Activated CD8-positive, alpha-beta memory T cell treated with anti-CD3 and anti-CD28 coated beads for 36 hours (primary cell): ENCODE results near the gene TTC7B. TPM values are rescaled to one million over a fixed set of nuclear protein-coding genes. Genes with fewer than 3 reads are reported as not detected.

Source experiments
- CTCF ChIA-PET: fragments of 350-600 bp; sonication (Branson Sonifier 250); formaldehyde crosslinking; loops from one replicate; lab custom pipeline; 2021; ENCODE audit warnings: antibody characterized with exemption; lab: Charles Lee
- POLR2A ChIA-PET: fragments of 350-600 bp; sonication (Branson Sonifier 250); formaldehyde crosslinking; loops from one replicate; lab custom pipeline; 2021; ENCODE audit warnings: antibody characterized with exemption; lab: Charles Lee
- total RNA-seq, 2 experiments: library from RNA; stranded (reverse); gene quantifications; one replicate each; pipeline ENCODE4 v1.2.3, GENCODE V29; 2021

TTC7B gene
- total RNA-seq, 2 experiments from 2014 or later: 7.0 to 8.5 TPM

- ChIA-PET POLR2A (no interaction called here), CTCF (no interaction called here)
Measured at GRCh38 chr14:90506748-90507147, 309.5 kb downstream of the TTC7B start.

GRCh38 chr14:90505531-90505930, 310.7 kb downstream of the TTC7B start:
- CTCF ChIA-PET: no interaction called here
- POLR2A ChIA-PET: no interaction called here

- CTCF ChIA-PET: no interaction called here
- POLR2A ChIA-PET: no interaction called here
Measured at GRCh38 chr14:90504643-90505042, 311.6 kb downstream of the TTC7B start.

GRCh38 chr14:90503582-90503981, 312.6 kb downstream of the TTC7B start:
- CTCF ChIA-PET: no interaction called here
- POLR2A ChIA-PET: no interaction called here

- ChIA-PET CTCF (no interaction called here), POLR2A (no interaction called here)
Measured at GRCh38 chr14:90502760-90503159, 313.5 kb downstream of the TTC7B start.

GRCh38 chr14:90500665-90501370, 315.4 kb downstream of the TTC7B start:
- CTCF ChIA-PET: no interaction called here
- POLR2A ChIA-PET: no interaction called here

- CTCF ChIA-PET: no interaction called here
- POLR2A ChIA-PET: no interaction called here
Measured at GRCh38 chr14:90499908-90500664, 316.1 kb downstream of the TTC7B start.

- CTCF ChIA-PET: no interaction called here
- POLR2A ChIA-PET: no interaction called here
Measured at GRCh38 chr14:90499121-90499520, 317.1 kb downstream of the TTC7B start.

GRCh38 chr14:90498198-90498597, 318.0 kb downstream of the TTC7B start:
- POLR2A ChIA-PET: no interaction called here
- CTCF ChIA-PET: no interaction called here

- CTCF ChIA-PET: no interaction called here
- POLR2A ChIA-PET: no interaction called here
Measured at GRCh38 chr14:90496379-90496778, 319.9 kb downstream of the TTC7B start.

- POLR2A ChIA-PET: no interaction called here
- CTCF ChIA-PET: no interaction called here
Measured at GRCh38 chr14:90495357-90496276, 320.6 kb downstream of the TTC7B start.

GRCh38 chr14:90491911-90492531, 324.2 kb downstream of the TTC7B start:
- POLR2A ChIA-PET: interaction anchor here (0.7 kb wide), 1 partner anchor 110 kb away, joined by 4 read pairs; no protein-coding TSS in a partner anchor
- CTCF ChIA-PET: interaction anchor here (0.7 kb wide), 1 partner anchor 718 kb away, joined by 5 read pairs; no protein-coding TSS in a partner anchor

- CTCF ChIA-PET: no interaction called here
- POLR2A ChIA-PET: no interaction called here
Measured at GRCh38 chr14:90491221-90491885, 324.9 kb downstream of the TTC7B start.

- ChIA-PET POLR2A (no interaction called here), CTCF (no interaction called here)
Measured at GRCh38 chr14:90490720-90491050, 325.5 kb downstream of the TTC7B start.

- POLR2A ChIA-PET: no interaction called here
- CTCF ChIA-PET: no interaction called here
Measured at GRCh38 chr14:90489916-90490719, 326.1 kb downstream of the TTC7B start.

- POLR2A ChIA-PET: no interaction called here
- CTCF ChIA-PET: no interaction called here
Measured at GRCh38 chr14:90489306-90489705, 326.9 kb downstream of the TTC7B start.

GRCh38 chr14:90488256-90488655, 328.0 kb downstream of the TTC7B start:
- POLR2A ChIA-PET: no interaction called here
- CTCF ChIA-PET: no interaction called here

- ChIA-PET CTCF (no interaction called here), POLR2A (no interaction called here)
Measured at GRCh38 chr14:90487462-90487861, 328.8 kb downstream of the TTC7B start.
